Uterus (tissue), 2 donors: ENCODE results near the gene PRSS57.

Experiments
- CTCF ChIP-seq, 4 experiments: fragments of 200-600 bp in 2 of 4; fragments of 450-650 bp in 2 of 4; sonication (generic) in 2 of 4; IDR thresholded peaks; one replicate each; pipeline ENCODE4 v1.5.1; 2016 to 2019; ENCODE audit warnings: antibody characterized with exemption in 4 of 4, mild to moderate bottlenecking in 2 of 4, moderate library complexity in 1 of 4
- POLR2A ChIP-seq, 2 donors: fragments of 450-650 bp; IDR thresholded peaks; one replicate each; pipeline ENCODE4 v1.6.1; 2016; ENCODE audit warnings: antibody characterized with exemption in 2 of 2, mild to moderate bottlenecking in 1 of 2, moderate library complexity in 1 of 2

GRCh38 chr19:709965-710571 is 14.8 kb upstream of the PRSS57 start:
- TF ChIP-seq CTCF (IDR thresholded peaks at IDR 0.05) (no peak), POLR2A (IDR thresholded peaks at IDR 0.05) (peak in 1 of 2 donors; percentile 20)
